Activated T-cell treated with anti-CD3 and anti-CD28 coated beads, Interleukin-2, amount 50 U/mL, for 72 hours (primary cell): ENCODE data around the gene SMARCD2. TPM values are rescaled to one million over a fixed set of nuclear protein-coding genes. Genes with fewer than 3 reads are reported as not detected.

Experiments
- ATAC-seq, 2 donors: fragments of 150-1000 bp; cut with Tn5 transposase; replicated peaks in 1 of 2; 2 replicates each; pipeline ENCODE4 v1.10.0; 2021; ENCODE audit warnings: moderate library complexity in 2 of 2, mild to moderate bottlenecking in 1 of 2
- DNase-seq, 2 donors: peaks; one replicate each; pipeline ENCODE4 v3.0.0; 2021 to 2022; ENCODE audit warnings: mixed read lengths in 1 of 2
- H3K27ac Mint-ChIP-seq: one replicate; pipeline ENCODE4 v1.8.0; 2022; ENCODE audit warnings: mild to moderate bottlenecking, moderate library complexity, mixed read lengths
- H3K27me3 Mint-ChIP-seq: one replicate; pipeline ENCODE4 v1.8.0; 2022; ENCODE audit warnings: low read depth, mixed read lengths
- H3K36me3 Mint-ChIP-seq, 2 donors: one replicate each; pipeline ENCODE4 v1.8.0; 2022; ENCODE audit warnings: mixed read lengths in 2 of 2, mild to moderate bottlenecking in 1 of 2; ENCODE audit not compliant: insufficient read depth in 2 of 2
- H3K4me1 Mint-ChIP-seq: one replicate; pipeline ENCODE4 v1.8.0; 2022; ENCODE audit warnings: low read depth, mixed read lengths
- H3K4me3 Mint-ChIP-seq, 2 donors: one replicate each; pipeline ENCODE4 v1.8.0; 2022; ENCODE audit warnings: mild to moderate bottlenecking in 2 of 2, mixed read lengths in 2 of 2, moderate library complexity in 2 of 2
- H3K9me3 Mint-ChIP-seq, 2 donors: one replicate each; pipeline ENCODE4 v1.8.0; 2022; ENCODE audit warnings: mixed read lengths in 2 of 2
- total RNA-seq, 2 donors: library from RNA; stranded (reverse); gene quantifications; one replicate each; pipeline ENCODE4 v1.2.3, GENCODE V29; 2022

Gene SMARCD2
- total RNA-seq, 2 donors from 2014 or later = 103 to 121 TPM

DNA sequence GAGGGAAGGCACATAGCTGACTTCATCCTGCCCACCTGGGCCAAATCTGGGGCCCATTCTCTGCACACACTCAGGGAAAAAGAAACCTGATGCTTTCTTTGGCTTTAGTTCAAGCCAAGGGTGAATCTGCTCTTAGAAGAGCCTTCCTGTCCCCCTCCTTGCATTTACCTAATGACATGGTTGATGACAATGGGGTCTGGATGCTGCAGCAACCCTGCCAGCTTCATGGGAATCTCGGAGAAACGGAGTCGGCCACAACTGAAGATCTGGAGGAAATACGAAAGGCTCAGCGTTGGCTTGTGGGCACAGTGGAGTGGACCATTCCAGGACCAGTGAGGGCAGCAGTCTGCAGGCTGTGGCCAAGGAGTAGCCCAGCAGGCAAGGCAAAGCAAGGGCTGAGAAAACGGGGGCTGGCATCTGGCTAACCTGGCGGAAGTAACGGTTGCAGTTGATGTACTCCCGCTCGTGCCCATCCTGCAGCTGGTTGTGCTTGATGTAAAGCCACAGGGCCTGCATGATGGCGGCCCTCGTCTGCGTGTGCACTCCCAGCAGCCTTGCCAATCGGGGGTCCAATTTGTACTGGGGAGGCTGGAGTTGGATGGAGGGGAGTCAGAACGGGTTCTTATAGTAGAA is 8.6 kb downstream of the SMARCD2 start:
- Mint-ChIP-seq H3K4me1 (peaks cover 56% of the 10 kb centered on the region), H3K27me3 (no peaks in the 10 kb centered on the region), H3K36me3 (peaks cover 4 to 33% of the 10 kb centered on the region in 2 donors), H3K4me3 (no peak overlapping the region), H3K9me3 (no peaks in the 10 kb centered on the region), H3K27ac (no peak overlapping the region)
- DNase-seq (no peak), ATAC-seq (no peak)

DNA sequence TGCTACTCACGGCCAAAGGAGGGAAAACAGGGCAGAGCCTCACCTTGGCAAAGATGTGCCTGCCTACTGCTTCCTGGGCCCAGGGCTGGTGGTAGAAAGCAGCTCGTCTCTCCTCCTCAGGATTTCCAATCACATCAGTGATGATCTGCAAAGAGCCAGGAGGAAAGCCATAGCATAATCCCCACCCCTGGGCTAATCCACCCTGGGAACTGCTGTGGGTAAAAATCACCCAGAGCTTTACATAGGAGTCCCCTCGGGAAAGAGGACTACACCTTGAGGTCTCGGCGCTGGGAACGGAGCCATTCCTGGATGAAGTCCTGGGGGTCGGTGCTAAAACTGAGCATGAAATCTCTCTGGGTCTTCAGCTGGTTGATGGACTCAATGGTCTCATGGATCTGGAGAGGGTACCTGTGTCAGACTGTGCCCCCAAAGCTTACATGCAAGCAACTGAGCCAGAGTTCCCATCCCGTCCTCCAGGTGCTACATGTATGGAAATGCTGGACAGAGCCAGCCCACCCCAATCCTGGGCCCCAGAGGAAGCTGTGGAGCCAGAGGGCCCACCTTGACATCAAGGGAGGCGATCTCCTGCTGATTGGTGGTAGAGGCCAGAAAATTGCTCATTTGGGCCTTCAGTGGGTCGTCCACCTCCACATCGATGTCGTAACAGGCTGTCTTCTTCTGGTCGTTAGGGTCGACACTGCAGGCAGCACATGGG is 9.3 kb downstream of the SMARCD2 start:
- Mint-ChIP-seq H3K4me1 (peaks cover 59% of the 10 kb centered on the region), H3K36me3 (peaks cover 4 to 33% of the 10 kb centered on the region in 2 donors), H3K27me3 (no peaks in the 10 kb centered on the region), H3K27ac (no peak overlapping the region), H3K9me3 (no peaks in the 10 kb centered on the region), H3K4me3 (no peak overlapping the region)
- DNase-seq (no peak), ATAC-seq (no peak)

DNA sequence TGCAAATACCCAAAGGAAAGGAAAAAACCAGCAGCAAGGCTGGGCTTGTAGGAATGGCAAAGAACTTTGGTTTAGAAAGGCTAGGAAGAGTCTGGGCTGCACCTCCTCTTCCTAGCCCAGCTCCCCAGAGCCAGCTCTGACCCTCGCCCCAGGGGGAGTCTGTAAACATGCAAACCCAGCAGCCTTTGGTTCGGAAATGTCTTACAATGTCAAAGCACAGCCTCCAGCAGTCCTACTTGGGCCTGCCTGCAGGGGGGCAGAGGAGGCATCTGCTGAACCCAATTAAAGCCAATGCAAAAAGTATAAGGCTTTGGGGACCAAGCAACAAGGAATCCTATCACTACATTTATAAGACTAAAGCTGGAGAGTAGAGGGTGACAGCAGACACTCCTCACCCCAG is 10.0 kb downstream of the SMARCD2 start:
- H3K36me3 Mint-ChIP-seq = peaks cover 4 to 33% of the 10 kb centered on the region in 2 donors
- peak overlapping the region; percentile 87 for H3K27ac Mint-ChIP-seq
- H3K4me3 Mint-ChIP-seq = no peak overlapping the region
- H3K4me1 Mint-ChIP-seq = peaks cover 62% of the 10 kb centered on the region
- no peaks in the 10 kb centered on the region for H3K9me3 Mint-ChIP-seq
- ATAC-seq = no peak
- no peak for DNase-seq
- H3K27me3 Mint-ChIP-seq = no peaks in the 10 kb centered on the region

DNA sequence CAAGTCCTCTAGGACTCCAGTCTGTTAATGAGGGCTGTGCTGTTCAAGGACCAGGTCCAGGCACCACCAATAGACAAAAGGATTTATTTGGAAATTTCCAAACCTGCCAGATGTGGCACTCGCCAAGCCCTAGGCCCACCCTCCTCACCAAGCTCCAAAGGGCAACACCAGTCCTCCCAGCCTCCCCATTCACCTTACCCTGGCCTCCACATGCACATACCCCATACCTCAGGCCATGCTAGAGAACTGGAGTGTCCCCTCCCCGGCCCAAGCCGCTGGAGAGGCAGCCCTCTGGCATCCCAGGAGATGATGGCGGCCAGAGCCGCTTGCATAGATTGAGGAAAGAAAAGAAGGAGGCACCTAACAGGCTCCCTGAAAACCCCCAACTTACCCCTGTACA is 10.5 kb downstream of the SMARCD2 start:
- Mint-ChIP-seq H3K27ac (peak overlapping the region; percentile 87), H3K4me3 (no peak overlapping the region), H3K27me3 (no peaks in the 10 kb centered on the region), H3K36me3 (peaks cover 2 to 31% of the 10 kb centered on the region in 2 donors), H3K9me3 (no peaks in the 10 kb centered on the region), H3K4me1 (peaks cover 62% of the 10 kb centered on the region)
- no peak for ATAC-seq
- DNase-seq = no peak

DNA sequence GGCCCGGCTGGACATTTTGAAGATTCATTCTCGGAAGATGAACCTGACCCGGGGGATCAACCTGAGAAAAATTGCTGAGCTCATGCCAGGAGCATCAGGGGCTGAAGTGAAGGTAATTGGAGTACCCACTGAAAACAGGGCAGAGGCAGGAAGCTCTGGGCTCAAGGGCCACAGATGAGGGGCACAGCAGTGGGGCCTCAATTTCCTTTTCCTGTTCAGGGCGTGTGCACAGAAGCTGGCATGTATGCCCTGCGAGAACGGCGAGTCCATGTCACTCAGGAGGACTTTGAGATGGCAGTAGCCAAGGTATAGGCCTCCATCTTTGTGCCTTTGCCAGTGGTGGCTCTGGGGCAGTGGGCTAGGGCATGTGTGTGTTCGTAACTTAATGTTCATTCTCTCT is 11.0 kb downstream of the SMARCD2 start:
- no peak for ATAC-seq
- Mint-ChIP-seq H3K9me3 (no peaks in the 10 kb centered on the region), H3K27ac (peak overlapping the region; percentile 87), H3K4me1 (peaks cover 66% of the 10 kb centered on the region), H3K27me3 (no peaks in the 10 kb centered on the region), H3K36me3 (peaks cover 5 to 31% of the 10 kb centered on the region in 2 donors), H3K4me3 (no peak overlapping the region)
- DNase-seq = no peak

DNA sequence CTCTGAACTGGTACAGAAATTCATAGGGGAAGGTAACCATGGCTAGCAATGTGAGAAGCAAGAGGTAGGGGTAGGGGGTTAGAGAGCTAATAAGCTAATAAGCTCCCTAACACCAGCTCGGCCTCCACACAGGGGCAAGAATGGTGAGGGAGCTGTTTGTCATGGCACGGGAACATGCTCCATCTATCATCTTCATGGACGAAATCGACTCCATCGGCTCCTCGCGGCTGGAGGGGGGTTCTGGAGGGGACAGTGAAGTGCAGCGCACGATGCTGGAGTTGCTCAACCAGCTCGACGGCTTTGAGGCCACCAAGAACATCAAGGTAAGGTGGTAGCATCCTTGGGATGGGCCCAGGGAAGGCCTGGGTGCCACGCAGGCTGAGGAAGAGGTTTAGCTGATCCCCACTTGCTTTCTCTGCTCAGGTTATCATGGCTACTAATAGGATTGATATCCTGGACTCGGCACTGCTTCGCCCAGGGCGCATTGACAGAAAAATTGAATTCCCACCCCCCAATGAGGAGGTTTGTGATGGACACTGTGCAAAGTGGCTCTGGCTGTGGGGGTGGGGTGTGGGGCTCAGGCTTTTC is 11.5 kb downstream of the SMARCD2 start:
- ATAC-seq = no peak
- no peak for DNase-seq
- Mint-ChIP-seq H3K27ac (peak overlapping the region; percentile 76), H3K9me3 (no peaks in the 10 kb centered on the region), H3K4me1 (peaks cover 71% of the 10 kb centered on the region), H3K36me3 (peaks cover 5 to 31% of the 10 kb centered on the region in 2 donors), H3K27me3 (no peaks in the 10 kb centered on the region), H3K4me3 (no peak overlapping the region)

DNA sequence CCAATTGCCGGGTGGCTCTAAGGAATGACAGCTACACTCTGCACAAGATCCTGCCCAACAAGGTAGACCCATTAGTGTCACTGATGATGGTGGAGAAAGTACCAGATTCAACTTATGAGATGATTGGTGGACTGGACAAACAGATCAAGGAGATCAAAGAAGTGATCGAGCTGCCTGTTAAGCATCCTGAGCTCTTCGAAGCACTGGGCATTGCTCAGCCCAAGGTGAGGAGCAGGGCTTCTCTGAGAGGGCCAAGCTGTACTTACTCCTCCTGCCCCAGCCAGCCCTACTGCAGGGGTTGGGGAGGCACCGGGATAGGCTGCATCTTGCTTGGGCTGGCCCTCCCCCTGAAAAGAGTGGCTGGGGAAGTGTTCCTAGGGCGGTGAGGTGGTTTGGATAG is 12.2 kb downstream of the SMARCD2 start:
- Mint-ChIP-seq H3K4me1 (peaks cover 71% of the 10 kb centered on the region), H3K9me3 (no peaks in the 10 kb centered on the region), H3K27ac (peak overlapping the region; percentile 39), H3K36me3 (peaks cover 3 to 23% of the 10 kb centered on the region in 2 donors), H3K4me3 (no peak overlapping the region), H3K27me3 (no peaks in the 10 kb centered on the region)
- no peak for DNase-seq
- no peak for ATAC-seq

DNA sequence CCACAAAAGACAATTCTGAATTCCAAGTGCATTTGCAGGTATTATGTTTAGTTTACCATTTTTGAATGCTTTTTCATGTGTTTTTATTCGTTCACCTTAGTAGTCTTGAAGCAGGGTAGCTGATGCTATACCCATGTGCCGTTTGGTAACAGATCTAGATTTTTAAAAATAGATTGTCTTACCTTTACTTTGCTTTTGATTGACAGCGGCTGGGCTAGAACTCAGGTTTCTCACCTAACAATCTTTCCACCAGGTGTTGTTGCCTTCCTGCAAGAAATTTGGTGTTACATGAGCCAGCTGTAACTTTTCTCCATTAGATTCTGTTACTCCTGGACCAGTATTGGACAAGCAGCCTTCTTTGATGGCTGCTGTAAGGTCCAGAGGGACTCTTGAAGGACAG is 13.5 kb downstream of the SMARCD2 start:
- Mint-ChIP-seq H3K36me3 (peaks cover 10 to 30% of the 10 kb centered on the region in 2 donors), H3K4me3 (peak overlapping the region; percentile 96 to 97), H3K4me1 (peaks cover 77% of the 10 kb centered on the region), H3K27me3 (no peaks in the 10 kb centered on the region), H3K9me3 (no peaks in the 10 kb centered on the region), H3K27ac (peak overlapping the region; percentile 98)
- no peak for ATAC-seq
- no peak for DNase-seq

DNA sequence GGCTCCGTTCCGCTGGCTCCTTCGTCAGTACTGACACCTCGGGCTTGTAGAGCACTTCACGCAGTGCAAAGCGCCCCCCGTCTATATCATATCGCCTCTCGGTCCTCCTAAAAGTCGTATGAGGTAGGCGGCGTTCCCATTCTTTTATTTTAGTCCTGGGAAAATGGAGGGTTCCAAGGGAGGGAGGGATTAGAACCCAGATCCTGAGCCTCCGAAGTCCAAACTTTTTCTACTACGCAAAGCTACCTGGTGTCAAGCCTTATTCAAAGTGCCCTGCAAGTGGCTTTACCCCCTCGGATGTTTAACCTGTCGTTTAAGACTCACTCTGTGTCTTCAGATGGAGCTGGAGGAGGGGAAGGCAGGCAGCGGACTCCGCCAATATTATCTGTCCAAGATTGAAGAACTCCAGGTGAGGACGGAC is 14.7 kb downstream of the SMARCD2 start:
- Mint-ChIP-seq H3K36me3 (peaks cover 15 to 34% of the 10 kb centered on the region in 2 donors), H3K4me3 (peak overlapping the region; percentile 96 to 97), H3K9me3 (no peaks in the 10 kb centered on the region)

DNA sequence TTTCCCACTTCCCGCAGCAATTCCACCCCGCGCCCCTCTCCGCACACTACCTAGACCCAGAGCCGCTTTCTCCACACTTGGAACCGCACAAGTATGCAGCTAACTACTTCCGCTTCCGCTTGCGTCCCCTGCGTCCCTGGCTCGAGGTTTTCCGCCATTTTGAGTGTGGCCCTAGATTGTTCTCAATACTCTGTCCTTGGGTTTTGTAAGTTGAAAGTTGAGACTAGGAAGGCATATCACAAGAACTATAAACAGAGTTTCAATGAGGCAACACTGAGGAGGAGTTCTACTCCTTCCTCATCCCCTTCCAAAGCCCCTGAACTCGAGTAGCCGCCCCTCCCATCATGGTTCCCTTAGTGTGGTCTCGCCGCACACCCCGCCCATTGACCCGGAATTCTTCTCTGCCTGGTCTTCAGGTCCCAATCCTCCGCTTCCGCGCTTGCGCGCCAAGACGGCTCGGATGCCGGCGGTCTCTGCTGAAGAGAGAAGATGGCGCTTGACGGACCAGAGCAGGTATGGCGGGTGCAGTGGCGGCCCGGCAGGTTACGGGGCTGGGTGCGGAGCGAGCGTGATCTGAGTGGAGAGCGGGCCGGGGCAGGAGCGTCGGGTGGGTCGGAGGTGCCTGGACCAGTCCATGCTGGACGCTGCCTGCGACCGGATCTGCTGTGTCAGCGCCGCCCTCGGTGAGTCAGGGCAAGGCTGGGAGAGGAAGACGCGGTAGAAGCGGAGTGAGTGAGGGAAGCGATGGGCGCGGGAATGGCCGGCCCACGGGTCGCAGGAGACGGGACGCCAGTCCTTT is 15.3 kb downstream of the SMARCD2 start, which contains the start of the genes FTSJ3 and PSMC5:
Gene FTSJ3, minus strand, starts transcription at position 662 of the 799 bp plus-strand sequence. CDS start 761 bp downstream, outside the sequence.
Gene PSMC5, plus strand, starts transcription at position 430 of the 799 bp plus-strand sequence. Its CDS starts 60 bp downstream, at position 490.
- ATAC-seq (peak; percentile 92 to 93), DNase-seq (peak; percentile 95 to 97)
- H3K9me3 Mint-ChIP-seq = no peaks in the 10 kb centered on the region
- peak within 1 kb of the TSS; percentile 96 to 97 for H3K4me3 Mint-ChIP-seq
- H3K36me3 Mint-ChIP-seq = peaks cover 15 to 36% of the 10 kb centered on the region in 2 donors
- peak within 1 kb of the TSS; percentile 98 for H3K27ac Mint-ChIP-seq
- H3K4me1 Mint-ChIP-seq = peaks cover 90% of the 10 kb centered on the region
- no peaks in the 10 kb centered on the region for H3K27me3 Mint-ChIP-seq

More for the DNA sequence above, 14.7 kb downstream of the SMARCD2 start:
- DNase-seq (no peak), ATAC-seq (no peak)
- peaks cover 87% of the 10 kb centered on the region for H3K4me1 Mint-ChIP-seq
- no peaks in the 10 kb centered on the region for H3K27me3 Mint-ChIP-seq
- H3K27ac Mint-ChIP-seq = peak overlapping the region; percentile 98

DNA sequence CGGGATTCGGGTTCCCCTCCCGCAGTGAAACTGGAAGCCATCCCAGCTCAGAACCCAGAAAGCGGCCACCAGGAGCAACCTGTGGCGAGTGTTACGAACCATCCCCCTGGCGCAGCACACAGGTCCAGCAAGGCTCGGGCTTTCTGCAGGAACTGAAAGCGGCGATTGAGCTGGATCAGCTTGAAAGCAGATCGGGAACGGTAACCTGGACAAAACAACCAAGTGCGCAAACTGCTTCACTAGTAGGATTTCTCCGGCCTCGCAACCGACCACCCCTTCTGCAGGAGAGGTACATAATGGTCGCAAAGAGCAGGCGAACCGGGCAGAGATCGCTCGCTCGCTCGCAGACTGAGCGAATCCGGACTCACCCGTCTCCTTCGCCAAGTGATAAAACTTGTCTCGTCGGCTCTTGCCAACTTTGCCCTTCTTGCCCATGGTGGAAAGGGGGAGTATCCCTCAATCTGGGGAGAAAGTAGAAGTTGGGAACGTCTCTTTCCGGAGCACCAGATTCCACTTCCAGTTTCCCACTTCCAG is 15.9 kb downstream of the SMARCD2 start:
- DNase-seq (no peak), ATAC-seq (peak; percentile 1)
- peaks cover 85% of the 10 kb centered on the region for H3K4me1 Mint-ChIP-seq
- H3K36me3 Mint-ChIP-seq = peaks cover 15 to 36% of the 10 kb centered on the region in 2 donors
- H3K27ac Mint-ChIP-seq = peak overlapping the region; percentile 98
- H3K9me3 Mint-ChIP-seq = no peaks in the 10 kb centered on the region
- H3K4me3 Mint-ChIP-seq = peak overlapping the region; percentile 96 to 97
- no peaks in the 10 kb centered on the region for H3K27me3 Mint-ChIP-seq

DNA sequence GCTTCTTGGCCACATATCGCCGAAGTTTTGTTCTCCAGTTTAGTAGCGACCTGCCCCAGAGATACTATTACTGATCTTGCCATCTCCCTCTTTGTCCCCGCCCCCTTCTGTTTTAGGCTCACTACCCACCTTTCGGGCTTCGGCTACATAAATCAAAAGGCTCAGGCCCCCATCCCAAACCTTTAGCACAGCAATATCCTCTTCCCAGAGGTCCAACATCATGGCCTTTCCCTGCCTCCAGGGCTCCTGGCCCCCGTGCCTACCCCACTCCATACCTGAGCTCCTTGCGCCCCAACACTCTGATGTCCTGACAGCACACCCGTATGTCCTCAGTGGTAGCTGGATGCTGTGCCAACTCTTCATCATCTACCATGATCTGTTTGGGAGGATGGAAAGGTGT is 18.1 kb downstream of the SMARCD2 start:
- H3K27ac Mint-ChIP-seq = peak overlapping the region; percentile 26
- DNase-seq (no peak), ATAC-seq (no peak)
- H3K36me3 Mint-ChIP-seq = peaks cover 18 to 41% of the 10 kb centered on the region in 2 donors
- no peaks in the 10 kb centered on the region for H3K9me3 Mint-ChIP-seq
- no peak overlapping the region for H3K4me3 Mint-ChIP-seq
- no peaks in the 10 kb centered on the region for H3K27me3 Mint-ChIP-seq
- H3K4me1 Mint-ChIP-seq = peaks cover 76% of the 10 kb centered on the region
